Common myeloid progenitor, CD34-positive (primary cell): ENCODE measurements around the gene CNPY1.

Experiments used
- CTCF ChIA-PET: fragments of 350-600 bp; sonication (Branson Sonifier 250); formaldehyde crosslinking; loops from one replicate; lab custom pipeline; 2021; ENCODE audit warnings: antibody characterized with exemption; lab: Charles Lee
- POLR2A ChIA-PET: fragments of 350-600 bp; sonication (Branson Sonifier 250); formaldehyde crosslinking; loops from one replicate; lab custom pipeline; 2021; ENCODE audit warnings: antibody characterized with exemption; lab: Charles Lee
- DNase-seq, 3 donors: peaks; one replicate each; pipeline versions ENCODE4 v3.0.0 to v3.0.0-alpha.2; 2013
- H3K27ac ChIP-seq, 2 experiments: 1 replicate in 1 of 2; 2 replicates in 1 of 2; pipeline ENCODE4 v1.7.0; 2013; ENCODE audit warnings: inconsistent platforms in 2 of 2, low read length in 2 of 2, mild to moderate bottlenecking in 2 of 2, low read depth in 1 of 2, moderate library complexity in 1 of 2; ENCODE audit not compliant: severe bottlenecking in 2 of 2, insufficient read depth in 1 of 2, poor library complexity in 1 of 2
- H3K27me3 ChIP-seq, 5 experiments: replicated peaks in 2 of 5; 1 replicate in 3 of 5; 2 replicates in 2 of 5; pipeline versions ENCODE4 v1.6.1 to v1.7.0; 2013; ENCODE audit warnings: low read length in 4 of 5, mild to moderate bottlenecking in 2 of 5, moderate library complexity in 2 of 5, inconsistent platforms in 1 of 5; ENCODE audit not compliant: insufficient read depth in 5 of 5, control insufficient read depth in 4 of 5
- H3K36me3 ChIP-seq, 4 experiments: 1 replicate in 2 of 4; 2 replicates in 2 of 4; pipeline versions ENCODE4 v1.6.1 to v1.7.0; 2013; ENCODE audit warnings: low read length in 3 of 4, control low read depth in 1 of 4, mild to moderate bottlenecking in 1 of 4; ENCODE audit not compliant: control insufficient read depth in 4 of 4, insufficient read depth in 4 of 4
- H3K4me1 ChIP-seq, 4 experiments: 1 replicate in 3 of 4; 2 replicates in 1 of 4; pipeline versions ENCODE4 v1.6.1 to v1.7.1; 2013; ENCODE audit warnings: low read length in 3 of 4, mild to moderate bottlenecking in 3 of 4, control low read depth in 1 of 4, inconsistent platforms in 1 of 4, moderate library complexity in 1 of 4; ENCODE audit not compliant: control insufficient read depth in 4 of 4, insufficient read depth in 4 of 4; ENCODE audit errors: control extremely low read depth in 1 of 4
- H3K4me3 ChIP-seq, 7 experiments: 1 replicate in 4 of 7; 2 replicates in 3 of 7; pipeline versions ENCODE4 v1.5.1 to v1.7.0; 2013; ENCODE audit warnings: mild to moderate bottlenecking in 7 of 7, low read length in 6 of 7, moderate library complexity in 6 of 7, inconsistent platforms in 2 of 7, low read depth in 2 of 7, control low read depth in 1 of 7; ENCODE audit not compliant: insufficient read depth in 4 of 7, control insufficient read depth in 1 of 7; ENCODE audit errors: extremely low read depth in 1 of 7
- H3K9me3 ChIP-seq, 5 experiments: 1 replicate in 4 of 5; 2 replicates in 1 of 5; pipeline versions ENCODE4 v1.6.1 to v1.7.1; 2013; ENCODE audit warnings: low read length in 4 of 5, mild to moderate bottlenecking in 2 of 5, inconsistent platforms in 1 of 5, low read depth in 1 of 5, moderate library complexity in 1 of 5; ENCODE audit not compliant: control insufficient read depth in 4 of 5, insufficient read depth in 2 of 5; ENCODE audit errors: control extremely low read depth in 1 of 5
- WGBS: methylation state at CpG from one replicate; pipeline ENCODE4 v1.1.5; 2013; ENCODE audit not compliant: insufficient coverage; 5-methylcytosine and 5-hydroxymethylcytosine counted together

CNPY1 gene

GRCh38 chr7:155584763-155585531 lies 38.6 kb upstream of the CNPY1 start:
- DNase-seq = peak; percentile 41 to 76 (median 69)
- Histone ChIP-seq H3K27me3 (peaks cover 0 to 12% (median 0%) of the 10 kb centered on the region in 5 experiments), H3K9me3 (no peaks in the 10 kb centered on the region), H3K27ac (no peak overlapping the region), H3K4me1 (peaks cover 0 to 15% (median 2%) of the 10 kb centered on the region in 4 experiments), H3K36me3 (no peaks in the 10 kb centered on the region), H3K4me3 (peak overlapping the region in 1 of 7 experiments; percentile 32)
- CTCF ChIA-PET = interaction anchor here (1.0 to 4.5 kb wide), 3 partner anchors 10 to 212 kb away, joined by 3 to 26 read pairs (median 3); no protein-coding TSS in a partner anchor
- WGBS = 35% methylated on average over 16 of the region's 17 CpGs
- POLR2A ChIA-PET = no interaction called here

GRCh38 chr7:155584261-155584660 lies 37.9 kb upstream of the CNPY1 start:
- DNase-seq = no peak
- Histone ChIP-seq H3K36me3 (no peaks in the 10 kb centered on the region), H3K9me3 (no peaks in the 10 kb centered on the region), H3K4me3 (no peak overlapping the region), H3K27ac (no peak overlapping the region), H3K4me1 (peaks cover 0 to 12% (median 0%) of the 10 kb centered on the region in 4 experiments), H3K27me3 (peaks cover 0 to 12% (median 0%) of the 10 kb centered on the region in 5 experiments)
- CTCF ChIA-PET = interaction anchor here (1.0 to 4.5 kb wide), 3 partner anchors 10 to 212 kb away, joined by 3 to 26 read pairs (median 3); no protein-coding TSS in a partner anchor
- POLR2A ChIA-PET = no interaction called here
- WGBS = 96% methylated on average over 7 of the region's 7 CpGs

GRCh38 chr7:155583636-155584035 lies 37.3 kb upstream of the CNPY1 start:
- ChIA-PET POLR2A (no interaction called here), CTCF (interaction anchor here (1.0 to 4.5 kb wide), 2 partner anchors 8 to 15 kb away, joined by 3 to 26 read pairs; no protein-coding TSS in a partner anchor)
- Histone ChIP-seq H3K4me1 (peaks cover 0 to 12% (median 0%) of the 10 kb centered on the region in 4 experiments), H3K36me3 (no peaks in the 10 kb centered on the region), H3K9me3 (no peaks in the 10 kb centered on the region), H3K4me3 (no peak overlapping the region), H3K27me3 (peaks cover 0 to 12% (median 0%) of the 10 kb centered on the region in 5 experiments), H3K27ac (no peak overlapping the region)
- DNase-seq = no peak
- WGBS = 96% methylated on average over 3 of the region's 3 CpGs

GRCh38 chr7:155581954-155582353 lies 35.6 kb upstream of the CNPY1 start:
- Histone ChIP-seq H3K9me3 (no peaks in the 10 kb centered on the region), H3K27ac (no peak overlapping the region), H3K4me3 (no peak overlapping the region), H3K4me1 (peaks cover 0 to 12% (median 0%) of the 10 kb centered on the region in 4 experiments), H3K36me3 (no peaks in the 10 kb centered on the region), H3K27me3 (peaks cover 0 to 12% (median 0%) of the 10 kb centered on the region in 5 experiments)
- CTCF ChIA-PET = no interaction called here
- no peak for DNase-seq
- WGBS = 92% methylated on average over 8 of the region's 9 CpGs
- POLR2A ChIA-PET = no interaction called here

DNA sequence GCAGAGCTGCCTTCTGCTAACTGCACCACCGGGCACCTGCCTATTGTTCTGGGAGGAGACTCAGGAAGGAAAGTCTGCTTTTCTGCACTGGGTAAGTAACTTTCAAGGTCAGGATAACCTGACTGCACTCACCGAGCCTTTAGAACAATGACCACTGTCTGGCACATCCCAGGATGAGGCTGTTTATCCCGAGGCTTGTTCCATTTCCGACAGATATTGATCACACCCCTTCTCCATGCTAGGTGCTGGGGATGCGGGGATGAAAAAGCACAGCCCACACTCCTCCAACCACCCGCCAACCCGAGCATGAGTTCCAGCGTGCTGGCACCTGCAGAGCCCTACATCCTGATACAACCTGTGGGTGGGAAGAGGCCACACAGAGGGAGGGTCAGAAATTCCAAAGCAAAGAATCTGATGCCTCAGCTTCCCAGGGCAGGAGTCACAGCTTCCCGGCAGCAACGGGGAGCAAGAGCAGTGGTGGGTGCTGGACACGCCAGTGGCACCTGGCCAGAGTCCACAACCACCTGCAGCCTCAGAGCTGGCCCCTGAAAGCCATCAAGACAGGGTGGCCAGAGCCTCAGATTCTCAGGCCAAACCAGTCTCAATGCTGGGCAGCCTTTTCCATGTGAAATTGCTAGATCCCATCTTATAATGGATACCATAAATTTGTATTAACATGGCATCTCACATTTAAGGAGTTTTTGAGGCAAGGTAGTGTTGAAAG lies 34.9 kb upstream of the CNPY1 start:
- Histone ChIP-seq H3K27me3 (peaks cover 0 to 11% (median 0%) of the 10 kb centered on the region in 5 experiments), H3K9me3 (no peaks in the 10 kb centered on the region), H3K4me3 (no peak overlapping the region), H3K36me3 (no peaks in the 10 kb centered on the region), H3K27ac (no peak overlapping the region), H3K4me1 (peaks cover 0 to 12% (median 0%) of the 10 kb centered on the region in 4 experiments)
- POLR2A ChIA-PET = no interaction called here
- WGBS = 82% methylated on average over 11 of the region's 11 CpGs
- CTCF ChIA-PET = no interaction called here
- DNase-seq = no peak

- H3K36me3 ChIP-seq = no peaks in the 10 kb centered on the region
- POLR2A ChIA-PET = no interaction called here
- H3K4me3 ChIP-seq = no peak overlapping the region
- H3K27ac ChIP-seq = no peak overlapping the region
- WGBS = 88% methylated on average over 3 of the region's 3 CpGs
- peaks cover 0 to 7% (median 0%) of the 10 kb centered on the region in 4 experiments for H3K4me1 ChIP-seq
- DNase-seq = no peak
- CTCF ChIA-PET = no interaction called here
- H3K9me3 ChIP-seq = no peaks in the 10 kb centered on the region
- H3K27me3 ChIP-seq = peaks cover 0 to 11% (median 0%) of the 10 kb centered on the region in 5 experiments
These were observed 34.0 kb upstream of the CNPY1 start for GRCh38 chr7:155580367-155580766.
